Inferior parietal cortex (tissue), 1 donor: ENCODE measurements around the gene MED12L.

Experiments
- DNase-seq: peaks from one replicate; pipeline ENCODE4 v3.0.0-alpha.2; 2016; ENCODE audit errors: extremely low spot score

MED12L gene

DNA sequence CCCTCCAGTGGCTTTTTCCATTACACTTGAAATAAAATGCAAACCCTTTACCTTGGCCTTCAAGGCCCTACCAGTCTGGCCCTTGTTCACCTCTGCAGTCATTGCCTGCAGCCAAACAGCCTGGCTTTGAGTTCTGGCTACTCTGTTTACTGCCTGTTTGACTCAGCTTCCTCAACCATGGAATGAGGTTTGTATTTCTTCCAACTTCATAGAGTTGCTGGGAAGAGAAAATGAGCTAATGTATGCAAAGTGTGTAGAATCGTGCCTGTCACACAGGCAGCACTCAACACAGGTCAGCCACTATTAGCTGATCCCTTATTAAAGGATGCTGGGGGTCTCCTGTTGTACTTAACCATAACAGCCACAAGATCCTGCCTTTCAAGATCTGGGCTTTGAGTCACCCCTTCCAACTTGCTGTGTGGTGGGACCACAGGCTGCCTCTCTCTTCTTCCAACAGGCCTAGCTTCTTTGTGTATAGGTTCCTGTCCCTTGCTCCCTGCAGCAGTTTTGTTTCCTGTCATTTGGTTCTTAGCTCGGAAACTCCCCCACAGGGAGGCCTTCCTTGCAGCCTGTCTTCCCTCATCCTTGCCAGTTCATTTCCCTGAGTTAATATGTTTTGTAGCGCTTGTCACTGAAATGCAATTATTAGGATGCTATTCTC is 6.4 kb downstream of the MED12L start:
- no peak for DNase-seq

DNA sequence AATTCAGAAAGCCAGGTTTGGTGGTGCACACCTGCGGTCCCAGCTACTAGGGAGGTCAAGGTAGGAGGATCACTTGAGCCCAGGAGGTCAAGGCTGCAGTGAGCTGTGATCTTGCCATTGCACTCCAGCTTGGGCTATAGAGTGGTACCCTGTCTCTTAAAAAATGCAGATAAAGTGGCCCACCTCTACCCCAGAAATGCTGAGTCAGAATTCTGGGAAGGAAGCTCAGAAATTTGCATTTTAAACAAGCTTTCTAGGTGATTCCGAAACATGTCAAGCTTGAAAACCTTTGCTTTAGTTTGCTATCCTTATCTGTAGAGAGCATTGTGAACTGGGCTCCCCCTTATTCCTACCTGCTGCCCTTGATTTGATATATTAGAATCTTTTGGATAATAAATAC is 7.7 kb downstream of the MED12L start:
- DNase-seq: no peak

DNA sequence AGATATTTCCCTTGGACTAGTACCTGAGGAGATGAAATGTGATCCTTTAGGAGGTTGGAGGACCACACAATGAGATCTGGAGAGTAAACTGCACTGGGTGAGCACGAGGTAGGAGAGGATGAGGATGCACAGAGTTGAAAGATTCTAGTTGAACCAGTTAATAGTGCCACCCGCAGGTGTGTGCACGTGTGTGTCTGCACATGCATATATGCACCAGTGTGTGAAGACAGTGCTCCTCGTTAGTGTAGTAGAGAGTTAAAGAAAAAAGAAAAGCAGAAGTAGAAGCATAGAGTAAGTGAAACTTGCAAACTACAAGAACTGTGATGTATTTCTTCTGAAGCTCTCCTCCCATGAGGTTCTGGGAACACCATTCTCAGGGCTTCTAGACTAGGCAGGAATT is 8.4 kb downstream of the MED12L start:
- DNase-seq: no peak

DNA sequence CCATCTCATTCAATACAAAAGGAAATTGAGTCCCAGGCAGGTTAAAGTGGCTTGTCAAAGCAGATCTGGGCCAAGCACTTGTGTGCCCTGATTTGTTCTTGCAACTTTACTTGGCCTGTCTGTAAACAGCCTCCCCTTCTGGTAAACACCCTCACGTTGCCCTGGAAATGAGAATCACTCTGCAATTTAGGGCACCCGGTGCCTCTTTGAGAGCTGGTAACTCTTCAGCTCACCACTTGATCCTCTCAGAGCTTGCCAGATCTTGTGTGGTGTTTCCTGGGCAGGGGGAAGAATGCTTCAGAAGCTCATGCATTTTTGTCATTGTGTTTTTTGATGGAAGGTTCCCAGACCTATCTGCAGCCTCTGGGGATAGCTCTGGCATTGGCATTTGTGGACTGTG is 11.3 kb downstream of the MED12L start:
- no peak for DNase-seq

DNA sequence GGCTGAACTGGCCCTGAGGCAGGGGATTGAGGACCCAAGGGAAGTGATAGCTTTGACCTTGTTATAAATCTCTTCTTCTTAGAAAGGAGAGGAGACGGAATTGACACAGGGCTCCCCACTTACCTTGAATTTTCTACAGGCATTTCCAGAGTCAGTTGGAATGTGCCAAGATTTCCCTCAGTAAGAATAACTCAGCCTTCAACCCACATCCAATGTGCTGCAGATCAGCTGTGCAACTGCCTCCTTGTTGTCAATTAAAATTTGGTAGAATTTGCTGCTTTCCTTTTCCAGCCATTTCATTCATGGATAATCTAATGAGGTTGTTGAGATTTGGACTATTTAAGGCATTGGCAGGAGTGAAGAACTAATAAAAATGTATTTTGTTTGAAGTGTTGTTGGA is 14.6 kb downstream of the MED12L start:
- DNase-seq: no peak

DNA sequence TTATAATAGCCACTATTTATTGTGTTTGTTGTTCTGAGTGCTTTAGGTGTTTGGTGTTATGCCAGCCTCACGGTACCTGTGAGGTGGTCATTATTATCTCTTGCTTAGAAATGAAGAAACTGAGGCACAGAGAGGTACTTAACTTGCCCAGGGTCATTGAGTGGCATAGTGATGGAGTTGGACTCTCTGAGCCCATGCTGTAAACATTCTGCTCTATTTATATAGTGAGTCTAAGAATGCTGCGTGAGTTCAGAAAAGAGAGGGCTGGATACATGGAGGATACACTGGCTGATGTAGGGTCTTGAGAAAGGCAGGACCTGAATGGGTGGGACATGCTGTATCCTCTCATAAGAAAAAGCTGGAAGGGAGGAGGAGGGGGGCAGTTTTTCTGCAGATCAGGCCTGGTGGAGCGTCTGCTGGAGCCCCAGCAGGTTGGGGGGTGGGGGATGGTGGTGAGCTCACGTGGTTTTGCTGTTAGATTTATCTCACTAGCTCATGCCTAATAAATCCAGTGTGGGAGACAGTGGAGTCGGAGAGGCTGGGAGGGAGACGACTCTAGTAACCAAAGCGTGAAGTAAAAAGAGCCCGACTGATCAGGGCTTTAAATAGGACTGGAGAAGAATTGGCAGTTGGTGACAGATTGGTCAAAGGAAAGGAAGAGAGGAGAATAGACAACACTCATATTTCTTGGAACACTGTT is 16.0 kb downstream of the MED12L start:
- DNase-seq: no peak

DNA sequence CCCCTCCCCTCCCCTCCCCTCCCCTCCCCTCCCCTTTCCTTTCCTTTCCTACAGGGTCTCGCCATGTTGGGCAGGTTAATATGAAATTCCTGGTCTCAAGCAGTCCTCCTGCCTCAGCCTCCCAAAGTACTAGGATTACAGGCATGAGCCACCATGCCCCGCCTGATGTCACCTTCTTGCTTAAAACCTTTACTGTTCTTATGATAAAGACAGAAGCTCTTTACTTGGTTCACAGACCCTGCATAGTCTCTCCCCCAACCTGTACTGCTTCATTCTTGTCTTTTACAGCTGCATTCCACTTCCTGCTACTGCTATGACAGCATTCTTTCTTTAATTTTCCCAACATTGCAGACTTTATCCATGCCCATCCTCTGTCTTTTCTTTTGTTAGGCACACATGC is 20.8 kb downstream of the MED12L start:
- no peak for DNase-seq

DNA sequence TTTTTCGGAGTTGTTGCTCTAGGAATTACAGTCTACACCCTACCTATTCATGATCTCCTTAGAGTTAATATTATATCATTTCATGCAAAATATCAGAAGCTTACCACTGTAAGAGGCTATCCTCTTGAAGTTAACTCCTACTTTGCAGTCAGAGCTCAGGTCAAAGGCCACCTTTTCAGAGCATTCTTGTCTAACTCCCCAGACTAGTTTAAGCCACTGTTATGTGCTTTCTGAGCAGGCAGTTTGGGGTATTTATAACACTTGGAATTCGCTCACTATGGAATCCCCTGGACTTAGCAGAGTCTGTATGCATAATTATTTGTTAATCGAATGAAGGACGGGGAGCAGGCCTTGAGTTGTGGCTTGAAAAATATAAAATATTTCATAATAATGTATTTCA is 21.7 kb downstream of the MED12L start:
- no peak for DNase-seq

DNA sequence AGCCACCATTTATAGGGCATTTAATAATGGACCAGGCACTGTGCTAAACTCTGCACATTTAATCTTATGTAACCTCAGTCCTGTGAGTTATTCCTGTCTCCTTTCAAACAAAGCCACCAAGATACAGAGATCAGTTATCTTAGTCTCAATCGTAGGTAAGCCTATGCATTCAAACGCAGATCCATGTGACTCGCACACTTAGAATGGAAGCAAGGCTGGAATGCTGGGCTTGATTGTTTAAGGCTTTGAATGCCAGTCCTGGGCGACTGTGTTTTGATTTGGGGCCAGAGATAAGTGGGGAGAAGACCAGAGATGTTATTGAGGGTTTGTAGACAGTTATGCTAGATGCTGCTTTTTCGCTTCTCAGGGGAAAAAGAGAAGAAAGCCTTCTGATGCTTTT is 22.2 kb downstream of the MED12L start:
- DNase-seq: no peak

DNA sequence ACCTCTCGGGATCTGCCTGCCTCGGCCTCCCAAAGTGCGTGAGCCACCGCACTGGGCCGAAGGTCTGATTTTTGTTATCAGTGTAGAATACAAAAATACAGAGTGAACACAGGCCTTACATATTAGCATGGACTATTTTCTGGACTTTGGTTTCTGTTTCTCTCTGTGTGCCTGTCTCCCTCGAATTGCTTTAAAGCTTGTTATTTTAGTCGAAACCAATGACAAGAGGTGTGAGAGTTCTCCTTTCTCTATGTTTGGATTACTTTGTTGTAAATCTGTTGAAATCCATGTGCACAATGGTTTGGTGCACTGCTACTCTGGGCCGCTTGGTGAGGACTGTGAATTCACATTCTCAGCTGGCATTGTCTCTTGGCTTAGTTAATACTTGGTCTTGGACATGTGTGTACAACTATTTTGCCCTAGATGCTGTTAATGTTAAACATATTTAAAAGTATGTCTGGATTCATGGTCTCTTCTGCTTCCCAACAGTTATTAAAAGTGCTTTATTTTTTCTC is 23.9 kb downstream of the MED12L start:
- DNase-seq: no peak

DNA sequence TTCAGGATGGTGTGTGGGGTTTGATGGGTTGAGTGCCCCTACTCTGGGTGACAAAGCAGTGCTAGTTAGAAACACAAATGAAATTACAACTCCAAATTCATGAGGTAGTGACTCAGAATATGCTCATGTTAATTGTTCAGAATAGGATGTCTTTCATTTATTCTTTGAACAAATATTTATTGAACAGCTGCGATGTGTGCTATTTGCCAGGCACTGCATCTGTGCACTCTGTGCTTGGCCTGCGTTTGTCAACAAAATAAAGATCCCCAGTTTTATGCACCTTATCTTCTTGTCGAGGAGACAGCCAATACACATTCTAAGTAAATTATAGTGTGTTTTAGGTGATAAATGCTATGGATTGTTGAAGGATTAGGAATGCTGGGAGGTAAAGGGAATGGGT is 27.3 kb downstream of the MED12L start:
- no peak for DNase-seq

DNA sequence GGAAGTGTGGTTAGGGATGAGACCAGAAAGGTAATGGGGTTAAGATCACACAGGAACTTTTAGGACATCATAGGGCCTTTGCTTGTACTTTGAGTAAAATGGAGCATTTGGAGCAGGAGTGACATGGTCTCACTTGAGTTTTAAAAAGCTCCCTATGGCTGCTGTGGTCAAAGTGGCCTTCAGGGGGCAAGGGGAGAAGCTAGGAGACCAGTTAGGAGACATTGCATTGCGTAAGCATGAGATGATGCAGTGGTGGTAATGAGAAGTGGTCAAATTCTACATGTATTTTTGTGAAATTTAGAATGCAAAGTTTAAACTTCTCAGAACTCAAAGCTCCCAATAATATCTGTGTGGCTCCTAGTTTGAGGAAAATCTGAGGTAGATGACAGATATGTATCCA is 27.9 kb downstream of the MED12L start:
- DNase-seq: no peak

DNA sequence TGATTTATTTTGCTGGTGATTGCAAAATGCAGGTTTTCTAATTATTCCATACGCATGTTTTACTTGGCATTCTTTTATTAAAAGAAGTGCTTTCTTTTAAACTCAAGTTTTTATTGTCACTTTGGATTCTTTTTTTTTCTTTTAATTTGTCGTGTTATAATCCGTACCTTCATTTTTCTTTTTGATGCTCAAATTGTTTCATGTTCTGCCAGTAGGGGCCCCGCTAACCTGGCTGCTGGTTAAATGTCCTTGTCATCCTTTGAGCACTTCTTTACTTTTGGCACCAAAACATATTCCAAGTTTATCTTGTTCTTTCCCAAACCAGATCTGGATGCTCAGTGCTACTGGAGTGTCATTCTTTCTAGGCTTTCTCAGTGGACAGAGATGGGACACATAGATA is 31.6 kb downstream of the MED12L start:
- no peak for DNase-seq

DNA sequence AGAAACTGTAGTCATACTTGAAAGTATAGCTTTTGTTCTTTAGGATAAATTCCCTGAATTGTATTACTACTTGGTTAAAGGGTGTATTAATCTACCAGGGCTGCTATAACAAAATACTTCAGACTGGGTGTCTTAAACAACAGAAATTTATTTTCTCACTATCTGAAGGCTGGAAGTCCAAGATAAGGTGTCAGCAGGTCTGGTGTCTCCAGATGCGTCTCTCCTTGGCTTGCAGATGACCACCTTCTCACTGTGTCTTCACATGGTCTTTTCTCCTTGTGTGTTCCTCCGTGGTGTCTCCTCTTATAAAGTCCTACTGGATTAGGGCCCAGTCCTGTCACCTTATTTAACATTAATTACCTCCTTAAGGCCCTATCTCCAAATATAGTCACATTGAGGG is 33.7 kb downstream of the MED12L start:
- DNase-seq: no peak

DNA sequence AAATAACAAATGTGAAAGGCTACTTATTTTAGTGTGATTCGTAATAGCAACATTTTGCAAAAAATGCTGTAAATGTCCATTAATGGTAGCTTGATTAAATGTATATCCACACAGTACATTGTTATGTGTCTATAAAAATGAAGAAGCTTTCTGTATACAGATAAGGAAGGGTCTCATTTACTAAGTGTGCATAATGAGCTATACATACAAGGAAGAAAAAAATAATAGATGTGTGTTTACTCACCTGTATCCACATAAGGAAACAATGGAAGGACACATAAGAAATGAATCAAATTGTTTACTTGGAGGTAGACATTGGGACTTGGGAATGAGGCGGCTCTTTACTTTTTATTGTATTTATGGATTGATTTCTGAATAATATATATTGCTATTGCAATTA is 34.9 kb downstream of the MED12L start:
- no peak for DNase-seq

DNA sequence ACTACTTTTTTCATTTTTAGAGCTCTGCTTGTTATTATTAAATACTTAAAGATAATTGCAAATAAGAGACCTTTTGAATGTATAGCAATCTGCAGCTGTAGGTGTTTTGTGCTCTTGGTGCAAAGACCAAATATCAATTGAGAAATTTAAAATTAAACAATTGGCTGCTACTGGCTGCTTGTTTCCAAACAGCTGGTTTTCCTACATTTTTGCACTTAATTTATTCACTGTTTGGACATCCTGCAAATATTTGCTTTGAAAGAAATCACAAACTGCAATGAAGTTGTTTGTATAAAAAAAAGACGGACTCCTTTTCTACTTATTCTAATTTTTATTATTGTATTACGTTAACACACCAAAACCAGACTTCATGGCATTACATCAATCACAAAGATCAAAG is 35.6 kb downstream of the MED12L start:
- no peak for DNase-seq

DNA sequence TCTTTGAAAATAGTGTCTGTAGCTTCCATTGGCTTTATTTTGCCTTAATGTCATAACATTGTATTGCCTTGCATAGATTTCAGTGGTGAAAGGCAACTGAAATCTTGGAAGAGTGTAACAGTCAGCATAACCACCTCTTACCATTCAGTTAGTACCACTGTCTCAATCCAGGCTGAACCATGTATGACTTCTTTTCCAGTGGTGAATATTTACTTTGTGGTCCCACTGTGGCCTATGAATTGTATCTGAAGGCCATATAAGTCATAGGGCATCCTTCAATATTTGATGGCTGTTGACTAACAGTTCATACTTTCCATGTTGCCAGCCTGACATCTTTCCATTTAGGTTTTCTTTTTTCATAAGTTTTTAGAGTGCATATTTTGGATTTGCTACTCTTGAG is 38.4 kb downstream of the MED12L start:
- DNase-seq: no peak

DNA sequence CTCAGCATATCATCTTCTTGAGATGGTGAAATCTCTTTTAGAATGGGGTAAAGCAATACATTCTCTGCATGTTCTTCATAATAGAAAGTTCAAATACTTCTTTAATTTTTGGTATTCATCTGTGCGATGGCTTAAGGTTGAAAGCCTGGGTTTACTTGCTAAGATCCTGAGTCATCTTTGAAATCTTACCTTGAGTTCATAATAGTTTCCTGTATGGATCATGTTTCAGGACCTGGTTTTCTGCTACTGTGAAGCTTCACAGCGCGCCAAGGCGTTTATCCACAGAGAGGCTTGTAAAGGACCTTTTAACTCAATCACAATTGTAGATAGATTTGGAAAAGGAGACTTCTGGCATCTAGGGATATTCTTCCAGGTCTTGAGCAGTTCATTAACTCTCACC is 39.0 kb downstream of the MED12L start:
- no peak for DNase-seq

DNA sequence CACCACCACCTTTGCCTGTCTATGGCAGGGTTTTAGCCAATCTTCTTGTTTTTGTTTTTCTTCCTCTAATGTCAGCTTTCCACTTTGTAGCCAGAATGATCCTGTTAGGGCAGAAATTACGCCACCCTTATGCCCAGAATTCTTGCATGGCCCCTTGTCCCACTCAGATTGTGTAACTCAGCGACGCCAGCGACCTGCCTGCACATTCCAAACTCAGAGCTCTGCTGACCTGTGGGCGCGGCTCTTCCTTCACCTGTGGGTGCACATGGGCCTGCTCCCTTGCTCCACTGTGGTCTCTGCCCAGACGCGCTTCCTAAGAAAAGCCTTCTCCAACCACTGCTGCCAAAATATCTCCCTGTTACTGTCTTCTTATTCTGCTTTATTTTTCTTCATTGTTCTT is 45.0 kb downstream of the MED12L start:
- no peak for DNase-seq

DNA sequence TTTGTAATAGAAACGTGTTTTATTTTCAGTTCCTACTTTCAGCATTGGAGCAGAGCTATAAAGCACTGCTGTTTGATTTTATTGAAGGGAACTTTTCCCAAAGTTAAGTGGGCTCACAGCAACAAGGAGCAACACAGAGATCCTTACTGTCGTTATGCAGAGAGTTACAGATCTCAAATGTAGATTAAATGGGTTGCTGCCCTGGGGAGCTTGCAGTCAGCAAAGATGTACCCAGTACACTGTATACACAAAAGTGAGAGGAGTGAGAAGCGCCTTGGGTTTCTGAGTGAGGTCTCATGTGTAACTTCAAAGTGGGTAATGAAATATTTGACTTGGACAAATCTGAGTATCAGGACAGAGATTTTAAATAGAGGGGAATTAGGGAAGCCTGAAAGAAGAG is 47.7 kb downstream of the MED12L start:
- DNase-seq: no peak

DNA sequence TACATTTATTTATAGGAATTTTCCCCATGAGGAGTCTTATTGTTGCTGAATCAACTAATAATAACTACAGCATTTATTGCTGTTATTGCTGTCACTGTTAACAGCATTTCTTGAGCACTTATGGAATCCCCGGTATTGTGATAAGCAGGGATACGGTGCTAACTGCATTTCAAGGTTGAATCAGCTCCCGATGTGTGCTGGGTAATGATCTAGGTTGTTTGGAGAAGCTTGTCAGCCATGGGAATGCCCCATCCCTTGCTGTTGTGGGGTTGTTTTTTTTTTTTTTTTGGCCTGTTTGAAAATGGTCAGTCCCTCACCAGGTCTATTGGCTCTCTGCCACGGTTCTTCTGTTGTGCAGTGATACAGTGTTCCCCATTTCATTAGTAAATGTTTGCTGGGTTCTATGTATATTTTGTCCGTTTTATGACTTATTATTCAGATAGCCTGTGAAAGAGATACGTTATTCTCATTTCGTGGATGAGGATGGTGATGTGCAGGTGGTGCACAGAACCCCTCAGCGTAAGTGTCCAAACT is 48.5 kb downstream of the MED12L start:
- DNase-seq: no peak

DNA sequence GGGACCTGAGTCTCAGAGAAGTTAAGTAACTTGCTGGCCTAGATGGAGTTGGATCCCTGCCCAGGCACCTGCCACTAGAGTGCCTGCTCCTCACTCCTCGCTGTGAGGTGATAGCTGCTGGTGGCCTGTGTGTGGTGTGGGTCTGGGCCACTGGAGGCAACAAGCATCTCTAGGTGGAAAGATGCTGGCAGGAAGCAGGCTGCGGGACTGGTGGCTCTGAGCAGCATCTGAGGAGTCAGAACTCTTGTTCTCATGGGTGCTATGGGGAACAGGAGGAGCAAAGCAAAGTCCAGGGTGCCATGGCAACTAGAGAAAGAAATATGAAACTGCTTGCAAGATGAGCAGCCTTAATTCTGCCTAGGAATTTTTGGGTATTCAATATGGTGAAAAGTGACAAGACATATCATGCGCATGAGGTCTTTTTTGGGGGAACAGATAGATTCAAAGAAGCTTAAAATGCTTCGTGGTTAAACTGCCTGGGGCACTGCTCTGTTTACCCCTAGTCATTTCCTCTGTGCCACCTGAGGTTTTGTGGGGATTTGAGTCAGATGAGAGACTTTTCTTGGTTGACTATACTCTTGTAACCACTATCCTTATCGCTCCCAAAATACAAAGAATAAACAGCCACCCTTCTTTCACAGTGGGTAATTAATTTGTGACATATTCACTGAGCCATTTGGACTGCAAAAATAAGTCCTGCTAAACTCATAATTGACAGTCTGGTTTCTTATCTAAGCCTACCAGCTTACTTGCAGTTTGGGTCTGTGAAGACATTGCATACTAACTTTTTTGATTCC is 50.3 kb downstream of the MED12L start:
- no peak for DNase-seq

DNA sequence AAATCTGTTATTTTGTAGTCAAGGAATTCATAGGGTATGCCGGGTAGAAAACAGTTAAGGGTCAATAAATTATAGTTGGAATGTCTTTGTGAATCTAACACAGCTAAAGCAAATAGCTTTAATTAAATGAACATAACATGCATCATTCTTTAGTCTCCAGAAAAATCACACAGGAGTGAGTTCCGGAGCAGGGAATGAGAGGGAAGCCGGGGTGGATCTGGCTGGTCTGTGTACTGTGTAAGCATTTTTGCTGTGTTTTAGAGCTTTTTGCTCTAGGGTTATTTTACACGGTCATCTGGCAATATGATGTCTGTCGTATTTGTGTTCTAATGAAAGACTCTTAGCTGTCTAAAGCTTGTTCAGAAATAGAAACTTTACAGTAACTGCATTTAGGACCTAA is 57.5 kb downstream of the MED12L start:
- no peak for DNase-seq
